Prostate gland (tissue), 2 donors: Measurements from ENCODE around the gene PRDM16.

Experiments
- POLR2A ChIP-seq: fragments of 450-650 bp; IDR thresholded peaks from one replicate; pipeline ENCODE4 v1.6.1; 2016; ENCODE audit warnings: antibody characterized with exemption, mild to moderate bottlenecking
- POLR2AphosphoS5 ChIP-seq: sonication (generic); formaldehyde crosslinking; IDR thresholded peaks from one replicate; pipeline ENCODE4 v1.6.1; 2017; ENCODE audit warnings: antibody characterized with exemption
- TF ChIP-seq, protein P1 (sequence below), 4 experiments: fragments of 200-600 bp in 2 of 4; fragments of 450-650 bp in 2 of 4; sonication (generic) in 2 of 4; IDR thresholded peaks; 1 replicate in 3 of 4; 2 replicates in 1 of 4; pipeline ENCODE4 v1.5.1; 2016 to 2019; ENCODE audit warnings: antibody characterized with exemption in 4 of 4, mild to moderate bottlenecking in 2 of 4, moderate library complexity in 2 of 4

DNA sequence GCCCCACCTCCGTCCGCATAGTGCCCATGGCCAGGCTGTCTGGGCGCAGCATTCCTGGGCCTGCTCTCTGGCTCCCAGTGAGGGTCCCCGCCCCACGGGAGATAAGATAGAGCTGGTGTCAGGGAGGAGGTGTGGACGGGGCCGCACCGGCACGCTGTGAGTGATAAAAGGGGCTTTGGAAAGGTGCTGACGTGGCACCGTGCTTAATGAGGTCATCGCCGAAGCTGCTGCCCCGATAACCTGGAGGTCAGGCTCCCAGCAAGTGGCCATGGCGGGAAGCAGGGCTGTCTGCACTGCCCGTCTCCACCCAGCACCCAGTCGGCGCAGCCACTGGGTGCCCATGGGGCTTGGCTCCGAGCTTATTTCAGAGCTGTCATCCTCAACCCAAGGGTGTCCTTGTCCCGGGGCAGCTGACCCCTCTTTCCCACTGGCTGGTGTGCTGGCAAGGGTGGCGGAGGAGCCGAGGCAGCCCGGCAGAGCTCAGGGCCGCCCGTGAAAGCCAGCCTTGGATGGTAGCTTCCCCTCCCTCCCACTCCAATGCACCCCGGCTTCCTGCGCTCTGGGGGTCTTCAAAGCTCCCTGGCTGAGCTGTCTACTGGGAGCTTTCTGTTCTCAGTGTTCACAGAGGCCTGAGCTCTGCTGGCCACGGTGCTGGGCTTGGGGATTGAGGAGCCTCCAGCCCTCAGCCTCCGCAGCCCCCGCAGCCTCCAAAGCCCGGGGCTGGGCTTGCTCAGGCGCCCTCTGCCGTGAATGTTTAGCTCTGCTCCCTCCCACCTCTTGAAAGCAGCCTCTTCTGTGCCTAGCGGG lies 280.4 kb downstream of the PRDM16 start:
- TF ChIP-seq, protein P1, sequence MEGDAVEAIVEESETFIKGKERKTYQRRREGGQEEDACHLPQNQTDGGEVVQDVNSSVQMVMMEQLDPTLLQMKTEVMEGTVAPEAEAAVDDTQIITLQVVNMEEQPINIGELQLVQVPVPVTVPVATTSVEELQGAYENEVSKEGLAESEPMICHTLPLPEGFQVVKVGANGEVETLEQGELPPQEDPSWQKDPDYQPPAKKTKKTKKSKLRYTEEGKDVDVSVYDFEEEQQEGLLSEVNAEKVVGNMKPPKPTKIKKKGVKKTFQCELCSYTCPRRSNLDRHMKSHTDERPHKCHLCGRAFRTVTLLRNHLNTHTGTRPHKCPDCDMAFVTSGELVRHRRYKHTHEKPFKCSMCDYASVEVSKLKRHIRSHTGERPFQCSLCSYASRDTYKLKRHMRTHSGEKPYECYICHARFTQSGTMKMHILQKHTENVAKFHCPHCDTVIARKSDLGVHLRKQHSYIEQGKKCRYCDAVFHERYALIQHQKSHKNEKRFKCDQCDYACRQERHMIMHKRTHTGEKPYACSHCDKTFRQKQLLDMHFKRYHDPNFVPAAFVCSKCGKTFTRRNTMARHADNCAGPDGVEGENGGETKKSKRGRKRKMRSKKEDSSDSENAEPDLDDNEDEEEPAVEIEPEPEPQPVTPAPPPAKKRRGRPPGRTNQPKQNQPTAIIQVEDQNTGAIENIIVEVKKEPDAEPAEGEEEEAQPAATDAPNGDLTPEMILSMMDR (IDR thresholded peaks at IDR 0.05) = no peak
- TF ChIP-seq POLR2A (no peak), POLR2AphosphoS5 (no peak)
